GM19324 (cell line): ENCODE data around the gene C10orf90.

Experiments used
- ATAC-seq: cut with Tn5 transposase; IDR thresholded peaks from one replicate; pipeline ENCODE4 v1.9.1; 2021; ENCODE audit warnings: mild to moderate bottlenecking, moderate library complexity; ENCODE audit not compliant: unreplicated experiment, low FRiP score

C10orf90 gene

DNA sequence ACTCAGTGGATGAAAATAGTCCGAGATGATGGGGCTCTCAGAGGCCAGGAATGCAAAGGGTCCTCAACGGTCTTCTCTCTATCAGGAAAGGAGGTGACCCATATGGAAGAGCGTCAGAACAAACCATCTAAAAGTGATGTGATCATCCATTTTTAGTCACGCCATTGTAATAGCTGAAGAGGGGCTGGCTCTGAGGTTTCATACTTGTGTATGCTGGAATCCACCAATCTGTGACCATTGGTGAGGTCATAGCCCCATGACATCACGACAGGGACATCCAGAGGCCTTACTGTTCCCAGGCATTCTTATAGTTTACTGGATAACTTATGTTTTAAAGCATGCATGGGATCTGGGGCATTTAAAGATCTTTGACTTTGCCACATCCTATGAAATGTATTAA lies 83.6 kb downstream of the C10orf90 start:
- ATAC-seq, result no peak

DNA sequence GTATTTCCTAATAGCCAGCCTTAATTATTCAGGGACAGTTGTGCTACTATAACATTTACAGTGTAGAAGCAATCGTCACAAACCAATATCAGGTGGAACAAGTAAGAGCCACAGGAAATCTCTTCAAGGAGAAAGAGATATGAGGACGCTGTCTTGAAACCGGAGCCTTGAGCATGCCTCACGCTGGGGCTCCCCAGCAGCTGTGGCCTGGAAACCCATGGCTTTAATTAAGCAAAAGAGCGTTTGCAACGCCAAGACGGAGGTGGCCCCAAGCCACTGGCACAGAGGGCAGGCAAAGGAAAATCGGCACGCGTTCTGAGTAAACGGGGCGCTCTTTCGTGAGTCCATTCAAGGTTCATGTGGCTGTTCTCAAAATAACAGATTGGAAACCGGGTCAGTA lies 84.4 kb downstream of the C10orf90 start:
- ATAC-seq, result no peak

DNA sequence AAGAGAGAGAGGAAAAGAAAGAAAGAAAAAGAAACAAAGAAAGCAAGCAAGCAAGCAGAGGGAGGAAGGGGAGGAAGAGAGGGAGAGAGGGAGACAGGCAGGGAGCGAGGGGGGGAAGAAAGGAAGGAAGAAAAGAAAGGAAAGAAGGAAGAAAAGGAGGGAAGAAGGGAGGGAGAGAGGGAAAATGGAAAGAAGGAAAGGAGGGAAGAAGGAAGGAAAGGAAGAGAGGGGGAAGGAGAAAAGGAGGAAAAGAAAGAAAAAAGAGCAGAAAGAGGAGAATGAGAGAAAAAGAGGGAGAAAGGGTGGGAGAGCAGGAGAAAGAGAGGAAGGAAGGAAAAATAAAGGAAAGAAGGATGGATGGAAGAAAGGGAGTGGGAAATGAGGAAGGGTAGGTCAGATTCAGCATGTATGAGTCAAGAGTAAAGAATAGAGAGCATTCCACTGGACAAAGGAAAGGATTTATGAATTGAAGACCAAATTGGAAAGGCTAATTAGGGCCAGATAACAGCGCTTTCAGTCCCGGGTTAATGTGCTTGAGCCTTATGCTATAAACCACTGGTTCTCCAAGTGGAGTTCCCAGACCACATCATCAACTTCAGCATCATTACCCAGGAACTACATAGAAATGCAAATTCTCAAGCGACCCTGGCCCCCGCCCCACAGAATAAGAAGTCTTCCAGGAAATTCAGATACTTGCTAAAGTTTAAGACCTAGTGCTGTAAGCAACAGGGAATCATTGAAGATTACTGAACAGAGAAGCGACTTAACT lies 85.1 kb downstream of the C10orf90 start:
- no peak for ATAC-seq

DNA sequence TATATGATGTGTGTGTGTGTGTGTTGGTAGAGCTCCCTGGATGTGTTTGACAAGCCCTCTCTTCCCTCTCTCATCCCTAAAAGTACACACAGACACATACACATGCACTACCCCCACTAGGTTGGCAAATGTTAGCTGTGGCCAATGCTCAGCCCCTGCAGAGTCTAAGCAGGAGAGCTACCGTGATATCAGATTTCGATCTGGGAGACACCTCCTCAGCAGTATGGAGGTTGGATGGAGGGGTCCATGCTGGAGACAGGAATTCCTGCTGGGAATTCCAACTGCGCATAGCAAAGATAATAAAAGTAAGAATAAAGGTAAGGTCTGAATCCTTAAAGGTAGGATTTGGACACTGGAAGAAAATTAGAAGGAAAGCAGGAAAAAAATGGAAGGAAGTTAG lies 85.7 kb downstream of the C10orf90 start:
- ATAC-seq, result no peak

DNA sequence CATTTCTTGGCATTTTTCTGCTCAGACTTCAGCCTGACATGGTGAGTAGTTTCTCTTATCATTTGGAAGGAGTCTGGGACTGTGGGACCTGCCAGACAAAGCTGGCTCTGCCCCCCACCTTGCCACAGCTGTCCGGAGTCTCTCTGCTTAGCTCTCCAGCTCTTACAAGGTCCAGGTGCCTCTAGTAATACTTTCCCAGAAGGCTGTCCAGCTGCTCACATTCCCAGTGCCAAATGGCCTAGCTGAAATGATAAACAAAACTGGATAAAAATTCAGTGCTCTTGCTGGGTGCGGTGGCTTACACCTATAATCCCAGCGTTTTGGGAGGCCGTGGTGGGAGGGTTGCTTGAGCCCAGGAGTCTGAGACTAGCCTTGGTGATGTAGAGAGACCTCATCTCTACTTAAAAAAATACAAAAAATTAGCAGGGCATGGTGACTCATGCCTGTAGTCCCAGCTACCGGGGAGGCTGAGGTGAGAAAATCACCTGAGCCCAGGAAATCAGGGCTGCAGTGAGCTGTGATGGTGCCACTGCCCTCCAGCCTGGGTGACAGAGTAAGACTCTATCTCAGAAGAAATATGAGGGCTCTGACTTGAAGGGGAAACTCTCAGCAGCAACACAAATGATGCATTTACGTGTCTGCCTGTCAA lies 86.8 kb downstream of the C10orf90 start:
- no peak for ATAC-seq

DNA sequence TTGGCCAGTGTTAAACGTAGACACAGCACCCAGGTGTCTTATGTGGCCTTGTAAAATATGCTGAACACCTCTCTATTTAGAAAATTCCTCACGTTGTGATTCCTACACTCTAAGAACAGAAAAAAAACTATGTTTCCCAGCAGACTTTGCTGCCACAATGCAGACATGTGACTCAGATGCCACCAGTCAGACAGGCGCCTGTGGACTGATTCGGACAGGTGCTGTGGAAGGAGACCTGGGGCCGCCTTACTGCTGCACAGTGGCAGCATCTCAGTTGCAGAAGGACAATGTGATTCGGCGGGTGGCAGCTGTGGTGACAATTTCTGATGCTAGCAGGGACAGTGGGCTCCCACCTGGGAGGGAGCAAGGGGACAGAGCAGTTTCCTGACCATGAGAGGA lies 88.8 kb downstream of the C10orf90 start:
- ATAC-seq, result no peak

DNA sequence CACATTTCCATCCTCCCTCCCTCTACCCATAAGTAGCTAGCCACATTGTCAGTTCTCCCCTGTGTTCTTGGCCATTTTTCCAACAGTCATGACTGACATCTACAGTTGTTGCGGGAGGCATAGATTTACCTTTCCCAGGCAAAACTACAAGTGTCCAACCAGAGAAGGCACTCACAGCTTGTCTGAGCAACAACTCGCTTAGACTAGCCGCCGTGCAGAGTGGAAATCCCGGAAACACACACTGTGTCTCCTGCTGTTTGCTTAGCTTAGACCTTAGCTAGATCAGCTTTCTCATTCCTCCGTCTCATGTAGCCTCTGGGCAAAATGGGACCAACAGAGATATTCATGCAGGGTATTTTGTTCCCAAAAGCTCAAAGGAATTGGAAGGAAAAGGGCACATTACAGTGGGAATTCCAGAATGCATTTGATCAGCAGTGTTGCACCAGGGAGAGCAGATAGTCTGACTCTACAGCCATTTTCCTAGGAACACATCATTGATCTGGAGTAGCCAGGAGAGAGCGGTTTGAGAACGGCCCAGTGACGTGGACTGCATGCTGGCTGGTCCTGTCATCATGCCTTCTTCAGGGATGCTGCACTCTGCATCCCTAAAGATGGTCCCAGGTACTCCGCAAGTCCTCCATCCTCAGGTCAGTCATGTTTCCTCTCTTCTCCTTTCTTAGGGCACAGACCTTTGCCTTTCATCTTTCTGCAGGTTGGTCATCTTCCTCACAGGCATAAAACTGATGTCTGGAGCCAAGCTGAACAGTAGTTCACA lies 89.4 kb downstream of the C10orf90 start:
- ATAC-seq, result no peak

DNA sequence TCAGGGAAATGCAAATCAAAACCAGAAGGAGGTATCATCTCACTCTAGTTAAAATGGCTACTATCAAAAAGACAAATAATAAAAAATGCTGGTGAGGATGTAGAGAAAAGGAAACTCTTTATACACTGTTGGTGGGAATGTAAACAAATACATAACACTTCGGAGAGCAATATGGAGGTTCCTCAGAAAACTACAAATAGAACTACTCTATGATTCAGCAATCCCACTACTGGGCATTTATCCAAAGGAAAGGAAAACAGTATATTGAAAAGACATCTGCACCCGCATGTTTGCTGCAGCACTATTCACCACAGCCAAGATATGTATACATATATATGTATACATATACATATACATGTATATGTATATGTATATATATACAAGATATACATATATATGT lies 94.2 kb downstream of the C10orf90 start:
- no peak for ATAC-seq

DNA sequence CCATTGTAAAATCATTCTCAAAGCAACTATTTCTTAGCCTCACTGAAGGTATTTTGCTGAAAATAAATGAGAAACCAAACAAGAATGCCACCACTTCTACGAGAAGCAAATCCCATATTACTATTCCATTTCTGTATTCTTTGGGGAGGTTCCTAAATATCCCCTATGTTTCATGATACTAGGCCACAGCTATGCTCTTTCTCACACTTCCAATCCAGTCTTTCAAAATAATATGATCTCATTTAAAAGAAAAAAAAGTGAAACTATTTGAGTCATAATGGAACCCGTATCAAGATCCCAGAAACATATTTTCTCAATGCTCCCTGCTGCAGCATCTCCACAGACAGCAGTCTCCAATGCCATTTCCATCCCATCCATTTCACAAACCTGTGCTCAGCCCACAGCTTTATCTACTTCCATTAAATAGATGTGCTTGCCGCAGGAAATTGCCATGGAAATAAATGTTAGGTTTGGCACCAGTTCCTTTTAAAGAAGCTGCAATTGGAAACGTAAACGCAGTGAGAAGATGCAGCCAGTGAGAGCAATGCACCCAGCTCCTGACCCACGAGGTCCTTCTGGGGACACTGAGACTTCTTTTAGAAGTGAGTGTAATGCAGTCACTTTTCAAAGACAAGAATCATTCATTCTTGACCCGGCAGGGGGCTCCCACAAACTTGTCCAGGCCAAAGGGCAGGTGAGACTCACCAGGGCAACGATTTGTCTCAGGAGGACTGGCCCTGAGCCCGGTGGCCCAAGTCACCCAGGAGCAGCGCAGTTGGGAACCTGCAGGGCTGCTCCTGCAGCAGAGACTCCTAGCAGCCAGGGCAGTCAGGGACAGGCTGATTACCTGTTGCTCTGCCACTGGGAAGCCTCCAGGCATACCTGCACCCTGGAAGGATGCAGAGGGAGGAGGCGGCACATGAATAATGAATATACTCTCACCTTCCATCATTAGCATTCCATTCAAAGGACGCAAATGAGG lies 99.6 kb downstream of the C10orf90 start:
- ATAC-seq, result no peak

DNA sequence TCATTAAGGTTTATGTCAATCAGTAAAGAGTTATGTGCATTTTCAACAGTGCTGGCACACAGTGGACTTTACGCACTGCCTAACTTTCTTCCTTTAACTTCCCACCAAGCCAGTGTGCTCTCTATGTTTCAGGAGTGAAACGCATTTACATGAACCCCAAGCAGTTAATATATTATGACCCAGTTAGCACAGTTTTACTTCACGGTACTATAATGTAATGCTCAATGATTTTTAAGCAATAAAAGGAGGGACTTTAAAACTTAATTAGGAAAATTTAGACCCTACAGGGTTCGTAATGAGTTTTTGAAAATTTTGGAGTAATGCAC lies 100.3 kb downstream of the C10orf90 start:
- no peak for ATAC-seq

DNA sequence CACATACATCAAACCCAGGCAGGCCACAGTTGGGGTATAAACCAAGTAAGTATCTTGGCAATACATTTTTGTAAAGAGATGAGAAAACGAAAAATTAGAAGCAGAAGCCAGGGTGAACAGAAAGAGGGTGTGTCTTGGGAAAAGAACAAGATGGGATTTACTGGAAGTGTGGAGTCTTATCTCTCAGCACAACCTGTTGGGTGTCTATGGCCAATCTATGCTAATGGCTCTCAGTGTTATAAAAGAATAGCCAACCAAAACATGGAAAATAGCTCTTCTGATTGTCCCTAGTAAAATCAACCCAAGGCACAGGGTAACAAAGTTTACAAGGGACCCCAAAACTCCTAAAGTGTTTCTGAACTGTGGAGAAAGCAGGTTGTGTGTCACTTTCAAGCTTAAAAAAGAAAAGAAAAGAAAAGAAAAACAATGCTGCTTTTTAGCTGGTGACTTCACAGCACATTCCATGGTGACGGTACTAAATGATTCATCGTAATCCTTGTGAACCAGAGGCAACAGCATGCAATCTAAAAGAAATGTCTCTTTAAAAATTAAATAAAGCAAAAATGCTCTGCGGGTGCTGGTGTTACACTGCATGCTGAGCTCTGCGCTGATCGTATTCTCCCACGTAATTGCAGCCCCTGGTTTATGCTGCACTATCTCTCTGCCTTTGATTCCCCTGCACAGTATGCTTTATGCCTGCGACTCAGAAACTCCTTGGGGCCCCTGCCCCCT lies 100.8 kb downstream of the C10orf90 start:
- ATAC-seq, result no peak

DNA sequence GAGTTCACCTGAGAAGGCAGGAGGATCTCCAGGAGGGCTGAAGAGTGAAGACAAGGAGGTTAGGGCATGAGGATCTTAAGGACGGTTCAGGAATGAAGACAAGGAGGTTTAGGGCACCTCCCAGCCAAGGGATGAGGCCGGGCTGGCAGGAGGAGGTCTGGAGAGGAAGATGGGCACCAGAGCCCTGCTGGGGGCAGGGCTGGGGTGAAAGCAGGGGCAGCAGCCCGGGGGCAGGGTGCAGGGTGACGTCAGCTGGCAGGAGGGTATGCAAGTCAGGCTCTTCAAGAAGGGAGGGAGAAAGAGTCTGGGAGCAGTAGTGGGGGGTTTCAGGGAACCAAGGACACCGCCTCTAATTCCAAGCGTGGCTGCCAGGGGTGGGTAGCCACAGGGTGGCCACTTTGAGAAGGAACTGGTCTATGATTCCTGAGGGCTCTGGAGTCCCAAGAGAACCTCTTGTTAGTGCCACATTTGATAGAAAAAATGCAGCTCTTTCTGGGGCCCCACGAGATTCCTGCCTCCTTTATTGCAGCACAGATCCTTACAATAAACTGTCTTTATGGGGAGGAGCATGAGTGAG lies 101.6 kb downstream of the C10orf90 start:
- ATAC-seq, result no peak

DNA sequence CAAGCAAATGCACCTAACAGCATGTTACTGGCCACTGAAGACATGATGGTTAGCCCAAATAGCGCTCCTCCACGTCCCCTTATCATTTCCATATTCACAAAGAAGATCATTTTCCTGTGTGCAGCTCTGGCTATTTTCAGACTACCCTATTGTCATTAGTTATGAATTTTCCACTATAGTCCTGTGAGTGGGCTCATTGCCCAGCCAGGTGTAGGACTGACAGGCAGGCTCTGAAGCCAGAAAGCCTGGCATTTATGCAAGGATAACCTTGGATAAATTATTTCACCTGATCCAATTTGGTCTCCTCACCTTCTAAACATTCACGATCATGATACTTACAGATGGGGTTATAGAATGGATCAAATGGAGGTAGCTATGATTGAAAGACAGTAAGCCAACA lies 104.6 kb downstream of the C10orf90 start:
- ATAC-seq, result no peak

DNA sequence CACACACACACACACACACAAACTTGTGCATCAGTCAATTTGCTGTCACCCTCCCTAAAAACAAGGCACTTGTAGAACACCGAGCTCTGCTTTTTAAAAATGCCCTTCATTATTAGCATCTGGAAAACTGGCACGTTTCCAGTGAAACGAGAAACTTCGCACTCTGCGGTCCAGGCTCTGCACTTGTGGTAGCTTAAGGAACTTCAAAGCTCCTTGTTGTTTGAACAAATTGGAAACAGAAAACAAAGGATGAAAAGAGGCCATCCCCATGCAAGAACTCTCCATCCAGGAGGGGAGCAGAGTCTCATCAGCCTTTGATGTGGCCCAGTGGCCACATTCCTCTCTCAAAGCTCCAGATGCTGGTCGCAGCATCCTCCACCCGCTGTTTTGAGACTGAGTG lies 105.1 kb downstream of the C10orf90 start:
- ATAC-seq, result no peak

DNA sequence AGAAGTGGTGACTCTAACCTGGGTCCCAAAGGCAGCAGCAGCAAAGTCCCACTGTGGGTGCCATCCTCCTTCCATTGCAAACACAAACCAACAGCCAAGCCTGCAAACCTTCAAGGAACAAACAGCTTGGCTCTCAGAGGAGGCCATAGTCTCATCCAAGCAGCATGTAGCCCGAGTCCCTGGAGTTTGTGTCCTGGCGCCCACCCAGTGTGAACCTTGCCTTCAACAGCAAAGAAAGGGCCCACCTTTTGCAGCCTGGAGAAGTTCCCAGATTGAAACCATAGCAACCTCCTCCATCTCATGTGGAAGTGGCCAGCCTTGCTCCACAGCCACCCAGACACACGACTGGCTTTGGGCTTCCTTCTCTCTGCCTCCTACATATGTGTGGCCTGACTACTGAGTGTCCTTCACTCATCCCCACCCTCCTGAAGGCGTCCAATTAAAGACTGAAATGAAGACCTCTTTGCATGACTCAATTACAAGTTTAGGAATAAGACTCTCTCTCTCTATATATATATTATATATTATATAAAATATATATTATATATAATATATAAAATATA lies 106.1 kb downstream of the C10orf90 start:
- no peak for ATAC-seq

DNA sequence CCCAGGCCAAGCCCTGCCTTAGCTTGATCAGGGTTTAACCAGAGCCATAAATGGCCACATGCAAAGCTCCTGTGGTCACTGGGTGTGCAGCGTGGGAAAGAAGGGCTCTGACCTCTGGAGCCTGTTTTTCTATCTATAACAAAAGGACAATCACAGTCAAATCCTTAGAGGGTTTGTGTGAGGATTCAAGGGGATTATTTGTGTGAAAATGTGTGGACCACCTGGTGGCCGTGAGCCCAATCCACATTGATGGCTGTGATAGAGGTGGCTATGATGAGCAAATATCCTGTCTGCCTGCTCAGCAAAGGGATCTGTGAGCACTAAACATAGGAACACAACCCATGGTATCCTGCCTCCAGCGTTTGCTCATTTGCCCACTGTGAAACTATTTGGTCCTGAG lies 107.1 kb downstream of the C10orf90 start:
- no peak for ATAC-seq

DNA sequence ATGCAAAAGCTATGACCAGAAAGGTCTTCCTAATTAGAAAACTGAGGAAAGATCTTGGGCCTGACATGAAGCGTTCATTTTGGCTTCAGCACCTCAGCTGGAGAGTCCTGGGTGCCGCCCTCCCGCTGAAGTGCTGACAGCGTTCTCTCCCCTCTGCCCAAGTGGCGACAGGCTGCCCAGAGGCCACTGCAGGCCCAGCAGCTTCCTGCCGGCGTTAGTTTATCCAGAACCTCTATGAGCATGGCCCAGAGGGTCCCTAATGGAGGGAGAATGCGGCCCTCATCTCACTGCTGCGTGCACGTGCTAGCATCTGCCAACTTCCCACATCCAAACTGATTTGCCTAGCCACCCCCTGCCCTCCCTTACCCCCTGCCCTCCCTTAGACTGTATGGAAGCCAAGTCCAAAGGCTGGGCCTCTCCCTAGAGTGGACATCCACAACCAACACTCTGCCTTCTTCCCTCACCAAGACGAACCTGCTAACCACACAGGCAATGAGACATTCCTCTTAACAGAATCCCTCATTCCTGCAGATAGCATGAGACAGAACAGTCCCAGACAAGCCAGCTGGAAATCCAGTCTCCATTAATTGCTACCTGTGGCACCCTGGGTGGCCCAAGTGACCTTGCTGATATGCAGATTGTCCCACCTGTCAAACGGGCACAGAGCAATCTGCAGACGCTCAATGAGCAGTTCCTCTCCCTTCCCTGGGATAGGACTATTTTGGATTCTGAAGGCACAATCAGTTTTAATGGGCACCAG lies 108.4 kb downstream of the C10orf90 start:
- no peak for ATAC-seq

DNA sequence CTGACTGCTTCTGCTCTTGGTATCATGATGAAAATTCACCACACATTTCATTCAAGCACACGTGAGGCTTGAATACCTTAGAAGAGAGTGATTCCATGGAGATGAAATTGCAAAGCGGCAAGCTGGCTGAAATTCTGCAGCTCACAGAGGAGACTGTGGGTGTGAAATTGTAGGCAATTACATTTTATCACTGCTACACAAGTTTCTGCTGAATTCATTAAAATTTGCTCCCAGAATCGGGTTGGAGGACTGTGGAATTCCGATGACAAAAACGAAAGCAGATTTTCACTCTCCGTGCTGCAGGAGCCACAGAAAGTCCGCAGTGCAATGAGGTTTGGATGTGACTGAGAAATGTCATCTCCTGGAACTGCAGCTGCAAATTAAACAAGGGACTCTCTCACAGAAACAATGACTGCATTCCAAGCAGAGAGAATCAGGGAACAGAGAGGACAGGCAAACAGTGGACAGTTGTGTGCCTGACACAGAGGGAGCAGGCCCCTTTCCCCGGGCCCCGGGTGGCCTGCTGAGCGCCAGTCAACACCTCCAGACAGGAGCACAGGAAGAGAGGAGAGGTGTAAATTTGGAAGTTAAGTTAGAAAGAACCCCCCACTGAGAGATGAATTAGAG lies 109.1 kb downstream of the C10orf90 start:
- ATAC-seq, result no peak
